SU-DHL-6 (cell line): ENCODE results near the gene ALDH1A1.

ENCODE experiments used
- H2AFZ ChIP-seq: fragments of 200-600 bp; sonication (generic); 2 replicates; pipeline ENCODE4 v1.6.1; 2014; ENCODE audit warnings: low read depth, mild to moderate bottlenecking, moderate library complexity, mixed read lengths, antibody characterized with exemption, low read length; ENCODE audit not compliant: severe bottlenecking
- H3F3A ChIP-seq: fragments of 200-600 bp; shearing (Covaris generic); 2 replicates; pipeline ENCODE4 v1.6.0; 2016; ENCODE audit warnings: antibody characterized with exemption, mild to moderate bottlenecking; ENCODE audit not compliant: insufficient read depth
- H3K27ac ChIP-seq: fragments of 200-600 bp; sonication (generic); 2 replicates; pipeline ENCODE4 v1.5.1; 2016; ENCODE audit warnings: low read depth, mild to moderate bottlenecking, low read length, moderate library complexity, mixed read lengths
- H3K27me3 ChIP-seq: fragments of 200-600 bp; sonication (generic), shearing (Covaris generic); 2 replicates; pipeline ENCODE4 v1.6.0; 2014; ENCODE audit warnings: mild to moderate bottlenecking, low read length
- H3K36me3 ChIP-seq: fragments of 200-600 bp; sonication (generic); 2 replicates; pipeline ENCODE4 v1.6.1; 2014; ENCODE audit warnings: mild to moderate bottlenecking, low read length, mixed read lengths
- H3K4me2 ChIP-seq: fragments of 300-600, 200-600 bp; shearing (Covaris generic), sonication (generic); 2 replicates; pipeline ENCODE4 v1.6.0; 2014; ENCODE audit warnings: low read length, low read depth, mild to moderate bottlenecking; ENCODE audit not compliant: poor library complexity, severe bottlenecking
- H3K4me3 ChIP-seq: fragments of 200-600 bp; sonication (generic); 2 replicates; pipeline ENCODE4 v1.5.1; 2014; ENCODE audit warnings: antibody characterized with exemption, low read length, mild to moderate bottlenecking, mixed read lengths; ENCODE audit not compliant: insufficient read depth, poor library complexity, severe bottlenecking
- H3K79me2 ChIP-seq: fragments of 200-600 bp; sonication (generic); 2 replicates; pipeline ENCODE4 v1.6.1; 2014; ENCODE audit warnings: mild to moderate bottlenecking, low read length, moderate library complexity; ENCODE audit not compliant: insufficient read depth
- H3K9ac ChIP-seq: fragments of 200-600 bp; sonication (generic); 2 replicates; pipeline ENCODE4 v1.7.0; 2014; ENCODE audit warnings: mild to moderate bottlenecking, low read length
- H3K9me2 ChIP-seq: fragments of 200-600 bp; sonication (generic); replicated peaks from 2 replicates; pipeline ENCODE4 v1.6.1; 2014; ENCODE audit warnings: low read length; ENCODE audit not compliant: insufficient read depth
- H3K9me3 ChIP-seq: fragments of 200-600 bp; sonication (generic); 2 replicates; pipeline ENCODE4 v1.6.1; 2014; ENCODE audit warnings: low read length, mixed read lengths; ENCODE audit not compliant: insufficient read depth
- H4K20me1 ChIP-seq: fragments of 200-600 bp; sonication (generic); 2 replicates; pipeline ENCODE4 v1.6.1; 2014; ENCODE audit warnings: low read depth, mild to moderate bottlenecking, antibody characterized with exemption, low read length, moderate library complexity, mixed read lengths
- EZH2phosphoT487 ChIP-seq: fragments of 200-600 bp; sonication (generic), shearing (Covaris generic); conservative IDR thresholded peaks from 2 replicates; pipeline ENCODE4 v1.6.1; 2018; ENCODE audit warnings: mild to moderate bottlenecking, antibody characterized with exemption, low read length, moderate library complexity, mixed read lengths
- TF ChIP-seq, protein P1 (sequence below): fragments of 200-600 bp; sonication (generic); IDR thresholded peaks from one replicate; pipeline ENCODE4 v1.5.1; 2017; ENCODE audit warnings: antibody characterized with exemption, mild to moderate bottlenecking, low read length, moderate library complexity; ENCODE audit not compliant: insufficient read depth, poor library complexity, severe bottlenecking

ALDH1A1 gene

GRCh38 chr9:72926506-72926905 lies 26.3 kb downstream of the ALDH1A1 start:
- H3K9me2 ChIP-seq: no peaks in the 10 kb centered on the region
- no peaks in the 10 kb centered on the region for H3K27me3 ChIP-seq
- H3K36me3 ChIP-seq: no peaks in the 10 kb centered on the region
- H3K9ac ChIP-seq: no peak overlapping the region
- TF ChIP-seq, protein P1, sequence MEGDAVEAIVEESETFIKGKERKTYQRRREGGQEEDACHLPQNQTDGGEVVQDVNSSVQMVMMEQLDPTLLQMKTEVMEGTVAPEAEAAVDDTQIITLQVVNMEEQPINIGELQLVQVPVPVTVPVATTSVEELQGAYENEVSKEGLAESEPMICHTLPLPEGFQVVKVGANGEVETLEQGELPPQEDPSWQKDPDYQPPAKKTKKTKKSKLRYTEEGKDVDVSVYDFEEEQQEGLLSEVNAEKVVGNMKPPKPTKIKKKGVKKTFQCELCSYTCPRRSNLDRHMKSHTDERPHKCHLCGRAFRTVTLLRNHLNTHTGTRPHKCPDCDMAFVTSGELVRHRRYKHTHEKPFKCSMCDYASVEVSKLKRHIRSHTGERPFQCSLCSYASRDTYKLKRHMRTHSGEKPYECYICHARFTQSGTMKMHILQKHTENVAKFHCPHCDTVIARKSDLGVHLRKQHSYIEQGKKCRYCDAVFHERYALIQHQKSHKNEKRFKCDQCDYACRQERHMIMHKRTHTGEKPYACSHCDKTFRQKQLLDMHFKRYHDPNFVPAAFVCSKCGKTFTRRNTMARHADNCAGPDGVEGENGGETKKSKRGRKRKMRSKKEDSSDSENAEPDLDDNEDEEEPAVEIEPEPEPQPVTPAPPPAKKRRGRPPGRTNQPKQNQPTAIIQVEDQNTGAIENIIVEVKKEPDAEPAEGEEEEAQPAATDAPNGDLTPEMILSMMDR: no peak
- TF ChIP-seq EZH2phosphoT487: no peak
- H3K27ac ChIP-seq: no peak overlapping the region
- H3K4me2 ChIP-seq: no peak overlapping the region
- no peaks in the 10 kb centered on the region for H3K79me2 ChIP-seq
- H2AFZ ChIP-seq: no peak overlapping the region
- H3K4me3 ChIP-seq: no peak overlapping the region
- no peaks in the 10 kb centered on the region for H4K20me1 ChIP-seq
- no peaks in the 10 kb centered on the region for H3F3A ChIP-seq
- H3K9me3 ChIP-seq: no peaks in the 10 kb centered on the region

DNA sequence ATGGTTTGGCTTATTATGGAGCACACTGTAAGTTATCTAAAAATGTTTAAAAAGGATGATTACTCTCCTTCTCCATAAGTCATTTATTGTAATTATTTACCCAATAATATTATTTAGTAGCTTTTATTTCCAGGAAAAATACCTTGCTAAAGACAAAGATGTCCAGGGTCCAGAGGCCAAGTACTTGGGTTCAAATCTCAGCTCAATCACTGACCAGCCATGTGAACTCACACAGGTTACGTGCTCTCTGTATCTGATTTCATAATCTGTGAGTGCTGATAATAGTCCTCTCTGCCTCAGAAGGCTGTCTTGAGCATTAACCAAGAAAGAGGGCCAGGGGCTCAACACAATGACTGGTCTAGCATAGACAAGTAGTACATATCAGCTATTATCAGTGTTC lies 27.0 kb downstream of the ALDH1A1 start:
- H3K9me3 ChIP-seq: no peaks in the 10 kb centered on the region
- TF ChIP-seq, protein P1: no peak
- TF ChIP-seq EZH2phosphoT487: no peak
- H3K9ac ChIP-seq: no peak overlapping the region
- H3K4me2 ChIP-seq: no peak overlapping the region
- H3F3A ChIP-seq: no peaks in the 10 kb centered on the region
- H3K36me3 ChIP-seq: no peaks in the 10 kb centered on the region
- no peaks in the 10 kb centered on the region for H3K27me3 ChIP-seq
- H3K27ac ChIP-seq: no peak overlapping the region
- no peak overlapping the region for H2AFZ ChIP-seq
- no peak overlapping the region for H3K4me3 ChIP-seq
- H4K20me1 ChIP-seq: no peaks in the 10 kb centered on the region
- H3K9me2 ChIP-seq: no peaks in the 10 kb centered on the region
- no peaks in the 10 kb centered on the region for H3K79me2 ChIP-seq

DNA sequence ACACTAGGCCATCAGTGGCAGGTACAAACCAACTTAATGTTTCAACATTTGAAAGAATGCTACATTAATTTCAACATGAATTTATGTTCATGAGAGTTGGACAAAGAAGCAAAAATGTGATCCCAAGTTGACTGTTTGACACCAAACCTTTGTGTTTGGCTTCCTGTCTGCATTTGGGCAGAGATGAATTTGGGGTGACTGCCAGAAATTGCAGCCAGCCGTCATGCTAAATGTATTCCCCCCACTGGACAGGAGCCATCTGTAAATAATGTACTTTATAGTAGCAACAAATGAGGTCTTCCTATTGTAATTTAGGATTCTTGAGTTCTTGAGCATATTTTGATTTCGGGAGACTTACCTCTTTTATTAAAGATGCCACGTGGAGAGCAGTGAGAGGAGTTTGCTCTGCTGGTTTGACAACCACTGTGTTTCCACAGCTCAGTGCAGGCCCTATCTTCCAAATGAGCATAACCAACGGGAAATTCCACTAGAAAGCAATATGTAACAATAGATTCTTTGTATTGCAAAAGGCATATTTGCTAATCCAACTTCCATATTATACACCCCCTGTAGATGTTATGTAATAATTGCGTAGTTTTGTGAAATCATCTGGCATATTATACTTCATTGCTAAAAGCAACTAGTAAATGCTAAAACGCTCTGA lies 27.6 kb downstream of the ALDH1A1 start:
- no peak for TF ChIP-seq EZH2phosphoT487
- TF ChIP-seq, protein P1: no peak
- Histone ChIP-seq H3K9me2 (no peaks in the 10 kb centered on the region), H3K9ac (no peak overlapping the region), H3K4me2 (no peak overlapping the region), H3K4me3 (no peak overlapping the region), H3K79me2 (no peaks in the 10 kb centered on the region), H4K20me1 (no peaks in the 10 kb centered on the region), H3K27me3 (no peaks in the 10 kb centered on the region), H3K36me3 (no peaks in the 10 kb centered on the region), H3F3A (no peaks in the 10 kb centered on the region), H2AFZ (no peak overlapping the region), H3K9me3 (no peaks in the 10 kb centered on the region), H3K27ac (no peak overlapping the region)
